Activated CD8-positive, alpha-beta T cell treated with anti-CD3 and anti-CD28 coated beads for 36 hours (primary cell): ENCODE data around the gene TMEM45B. TPM values are rescaled to one million over a fixed set of nuclear protein-coding genes. Genes with fewer than 3 reads are reported as not detected.
"Not testable (repeated sequence)": the region's sequence is repeated elsewhere in the genome, so short reads cannot be mapped to it uniquely, and the experiment has no call there.

Experiments used
- ATAC-seq: fragments of 200-7000 bp; cut with Tn5 transposase; one replicate; pipeline ENCODE4 v1.10.0; 2021; ENCODE audit warnings: mild to moderate bottlenecking, moderate library complexity
- CTCF ChIA-PET: fragments of 350-600 bp; sonication (Branson Sonifier 250); formaldehyde crosslinking; loops from one replicate; lab custom pipeline; 2021; ENCODE audit warnings: antibody characterized with exemption; lab: Charles Lee
- POLR2A ChIA-PET: fragments of 350-600 bp; sonication (Branson Sonifier 250); formaldehyde crosslinking; loops from one replicate; lab custom pipeline; 2021; ENCODE audit warnings: antibody characterized with exemption; lab: Charles Lee
- DNase-seq: peaks from one replicate; pipeline ENCODE4 v3.0.0-alpha.2; 2020
- H3K27ac Mint-ChIP-seq: one replicate; pipeline ENCODE4 v1.8.0; 2021; ENCODE audit warnings: mild to moderate bottlenecking, mixed read lengths
- H3K27me3 Mint-ChIP-seq: one replicate; pipeline ENCODE4 v1.8.0; 2021; ENCODE audit warnings: mixed read lengths
- H3K36me3 Mint-ChIP-seq: one replicate; pipeline ENCODE4 v1.8.0; 2021; ENCODE audit warnings: low read depth, mixed read lengths
- H3K4me1 Mint-ChIP-seq: one replicate; pipeline ENCODE4 v1.8.0; 2021; ENCODE audit warnings: low read depth, mixed read lengths
- H3K4me3 Mint-ChIP-seq: one replicate; pipeline ENCODE4 v1.8.0; 2021; ENCODE audit warnings: mild to moderate bottlenecking, moderate library complexity, mixed read lengths
- H3K9me3 Mint-ChIP-seq: one replicate; pipeline ENCODE4 v1.8.0; 2021; ENCODE audit warnings: mixed read lengths
- intact Hi-C: fragments of 100-400 bp; cut with micrococcal nuclease; formaldehyde crosslinking; loops from one replicate; pipeline ENCODE4 v1.10.0; 2022
- total RNA-seq, 2 experiments: library from RNA; stranded (reverse); gene quantifications; one replicate each; pipeline ENCODE4 v1.2.3, GENCODE V29; 2021
- TF ChIP-seq, protein P1 (sequence below): fragments of 200-600 bp; IDR thresholded peaks from one replicate; pipeline ENCODE4 v1.8.0; 2022; ENCODE audit warnings: antibody characterized with exemption, mild to moderate bottlenecking

TMEM45B gene
- total RNA-seq, 2 experiments from 2014 or later, result 0.47 to 0.49 TPM

DNA sequence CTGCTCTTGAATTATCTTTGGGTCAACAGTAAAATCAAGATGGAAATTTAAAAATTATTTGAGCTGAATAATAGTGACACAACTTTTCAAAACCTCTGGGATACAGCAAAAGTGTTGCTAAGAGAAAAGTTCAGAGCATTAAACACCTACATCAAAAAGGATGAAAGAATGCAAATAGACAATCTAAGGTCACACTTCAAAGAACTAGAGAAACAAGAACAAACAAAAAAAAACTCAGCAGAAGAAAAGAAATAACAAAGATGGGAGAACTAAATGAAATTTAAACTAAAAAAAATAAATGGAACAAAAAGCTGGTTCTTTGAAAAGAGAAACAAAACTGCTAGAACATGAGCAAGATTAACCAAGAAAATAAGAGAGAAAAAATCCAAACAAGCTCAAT is 15.0 kb upstream of the TMEM45B start:
- Mint-ChIP-seq H3K4me1 (peaks cover 18% of the 10 kb centered on the region), H3K9me3 (peaks cover 13% of the 10 kb centered on the region), H3K27me3 (peaks cover 3% of the 10 kb centered on the region), H3K36me3 (peaks cover 1% of the 10 kb centered on the region), H3K4me3 (no peak overlapping the region), H3K27ac (no peak overlapping the region)
- TF ChIP-seq, protein P1, sequence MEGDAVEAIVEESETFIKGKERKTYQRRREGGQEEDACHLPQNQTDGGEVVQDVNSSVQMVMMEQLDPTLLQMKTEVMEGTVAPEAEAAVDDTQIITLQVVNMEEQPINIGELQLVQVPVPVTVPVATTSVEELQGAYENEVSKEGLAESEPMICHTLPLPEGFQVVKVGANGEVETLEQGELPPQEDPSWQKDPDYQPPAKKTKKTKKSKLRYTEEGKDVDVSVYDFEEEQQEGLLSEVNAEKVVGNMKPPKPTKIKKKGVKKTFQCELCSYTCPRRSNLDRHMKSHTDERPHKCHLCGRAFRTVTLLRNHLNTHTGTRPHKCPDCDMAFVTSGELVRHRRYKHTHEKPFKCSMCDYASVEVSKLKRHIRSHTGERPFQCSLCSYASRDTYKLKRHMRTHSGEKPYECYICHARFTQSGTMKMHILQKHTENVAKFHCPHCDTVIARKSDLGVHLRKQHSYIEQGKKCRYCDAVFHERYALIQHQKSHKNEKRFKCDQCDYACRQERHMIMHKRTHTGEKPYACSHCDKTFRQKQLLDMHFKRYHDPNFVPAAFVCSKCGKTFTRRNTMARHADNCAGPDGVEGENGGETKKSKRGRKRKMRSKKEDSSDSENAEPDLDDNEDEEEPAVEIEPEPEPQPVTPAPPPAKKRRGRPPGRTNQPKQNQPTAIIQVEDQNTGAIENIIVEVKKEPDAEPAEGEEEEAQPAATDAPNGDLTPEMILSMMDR, result no peak
- intact Hi-C loops, result no loop called here
- ChIA-PET CTCF (interaction anchor here (0.6 kb wide), 2 partner anchors 389 to 671 kb away, joined by 3 read pairs; no protein-coding TSS in a partner anchor), POLR2A (no interaction called here)
- no peak for DNase-seq
- ATAC-seq, result no peak

DNA sequence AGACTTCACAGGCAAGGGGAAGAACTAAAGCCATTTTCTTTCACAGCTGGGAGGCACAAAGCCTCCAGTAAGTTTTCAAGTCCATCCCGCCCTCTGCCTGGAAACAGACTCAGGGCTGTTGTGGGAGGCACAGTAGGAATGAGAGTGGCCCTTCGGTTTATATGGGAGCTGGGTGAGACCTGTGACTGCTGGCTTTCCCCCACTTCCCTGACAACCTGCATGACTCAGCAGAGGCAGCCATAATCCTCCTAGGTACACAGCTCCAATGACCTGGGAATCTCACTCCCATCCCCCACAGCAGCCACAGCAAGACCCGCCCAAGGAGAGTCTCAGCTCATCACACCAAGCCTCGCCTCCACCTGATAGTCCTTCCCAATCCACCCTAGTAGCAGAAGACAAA is 12.1 kb upstream of the TMEM45B start:
- H3K27ac Mint-ChIP-seq, result no peak overlapping the region
- H3K36me3 Mint-ChIP-seq, result no peaks in the 10 kb centered on the region
- ChIA-PET POLR2A (no interaction called here), CTCF (no interaction called here)
- DNase-seq (no peak), ATAC-seq (no peak)
- H3K4me1 Mint-ChIP-seq, result peaks cover 18% of the 10 kb centered on the region
- peaks cover 5% of the 10 kb centered on the region for H3K27me3 Mint-ChIP-seq
- peaks cover 11% of the 10 kb centered on the region for H3K9me3 Mint-ChIP-seq
- TF ChIP-seq, protein P1, result no peak
- intact Hi-C loops, result no loop called here
- H3K4me3 Mint-ChIP-seq, result no peak overlapping the region

DNA sequence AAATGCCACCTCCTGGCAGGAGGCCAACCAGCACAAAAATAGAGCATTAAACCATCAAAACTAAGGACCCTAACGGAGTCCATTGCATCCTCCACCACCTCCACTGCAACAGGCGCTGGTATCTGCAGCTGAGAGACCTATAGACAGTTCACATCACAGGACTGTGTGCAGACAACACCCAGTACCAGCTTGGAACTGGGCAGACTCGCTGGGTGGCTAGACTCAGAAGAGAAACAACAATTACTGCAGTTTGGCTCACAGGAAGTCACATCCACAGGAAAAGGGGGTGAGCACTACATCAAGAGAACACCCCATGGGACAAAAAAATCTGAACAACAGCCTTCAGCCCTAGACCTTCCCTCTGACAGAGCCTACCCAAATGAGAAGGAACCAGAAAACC is 11.6 kb upstream of the TMEM45B start:
- Mint-ChIP-seq H3K36me3 (no peaks in the 10 kb centered on the region), H3K4me1 (peaks cover 18% of the 10 kb centered on the region), H3K9me3 (peaks cover 7% of the 10 kb centered on the region), H3K4me3 (no peak overlapping the region), H3K27me3 (peaks cover 5% of the 10 kb centered on the region), H3K27ac (no peak overlapping the region)
- ATAC-seq (no peak), DNase-seq (no peak)
- intact Hi-C loops, result no loop called here
- POLR2A ChIA-PET, result no interaction called here
- CTCF ChIA-PET, result interaction anchor here (1.5 kb wide), 1 partner anchor 77 kb away, joined by 4 read pairs; no protein-coding TSS in a partner anchor
- TF ChIP-seq, protein P1, result no peak

DNA sequence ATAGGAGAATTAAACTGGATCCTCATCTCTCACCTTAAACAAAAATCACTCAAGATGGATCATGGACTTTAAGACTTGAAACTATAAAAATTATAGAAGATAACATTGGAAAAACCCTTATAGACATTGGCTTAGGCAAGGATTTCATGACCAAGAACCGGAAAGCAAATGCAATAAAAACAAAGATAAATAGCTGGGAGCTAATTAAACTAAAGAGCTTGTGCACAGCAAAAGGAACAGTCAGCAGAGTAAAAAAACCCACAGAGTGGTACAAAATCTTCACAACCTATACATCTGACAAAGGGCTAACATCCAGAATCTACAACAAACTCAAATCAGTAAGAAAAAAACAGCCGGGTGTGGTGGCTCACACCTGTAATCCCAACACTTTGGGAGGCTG is 7.4 kb upstream of the TMEM45B start:
- H3K4me3 Mint-ChIP-seq, intact Hi-C loops, H3K27me3 Mint-ChIP-seq, CTCF ChIA-PET, POLR2A ChIA-PET, ATAC-seq, H3K9me3 Mint-ChIP-seq, H3K27ac Mint-ChIP-seq, DNase-seq, H3K36me3 Mint-ChIP-seq: not testable (repeated sequence)
- peaks cover 13% of the 10 kb centered on the region for H3K4me1 Mint-ChIP-seq

DNA sequence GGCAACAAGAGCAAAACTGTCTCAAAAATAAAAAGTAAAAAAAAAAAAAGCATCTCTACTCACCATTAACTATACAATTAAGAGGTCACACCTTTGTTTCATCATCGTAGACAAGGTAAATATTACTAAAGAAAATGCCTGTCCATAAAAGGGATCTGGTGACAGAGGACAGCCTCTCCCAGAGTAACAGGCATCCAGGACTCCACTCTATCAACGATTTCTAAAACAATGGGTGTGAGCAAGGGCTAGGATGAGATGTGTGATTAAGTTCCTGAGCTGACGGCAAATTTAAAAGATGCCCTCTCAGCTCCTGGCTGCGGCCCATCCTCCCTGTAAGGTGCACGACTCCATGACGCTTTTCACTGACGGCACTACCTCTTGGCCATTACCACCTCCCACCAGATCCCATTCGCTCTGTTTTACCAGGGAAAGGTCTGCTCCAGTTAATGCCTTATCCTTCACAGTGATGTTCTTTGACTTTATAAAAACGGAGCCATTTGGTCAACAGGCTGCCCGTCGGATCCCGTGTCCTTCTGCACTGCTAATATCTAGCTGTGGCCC is 2.3 kb upstream of the TMEM45B start:
- Mint-ChIP-seq H3K27ac (no peak overlapping the region), H3K9me3 (no peaks in the 10 kb centered on the region), H3K4me3 (no peak overlapping the region), H3K4me1 (peaks cover 14% of the 10 kb centered on the region), H3K27me3 (peaks cover 34% of the 10 kb centered on the region), H3K36me3 (no peaks in the 10 kb centered on the region)
- ATAC-seq (no peak), DNase-seq (no peak)
- TF ChIP-seq, protein P1, result no peak
- POLR2A ChIA-PET, result interaction anchor here (0.6 to 1.1 kb wide), 2 partner anchors 9 to 372 kb away, joined by 3 read pairs; no protein-coding TSS in a partner anchor
- intact Hi-C loops, result no loop called here
- CTCF ChIA-PET, result no interaction called here
